Fibroblast of gingiva (primary cell): ENCODE data around the gene PMVK.
"Not testable (repeated sequence)": the region's sequence is repeated elsewhere in the genome, so short reads cannot be mapped to it uniquely, and the experiment has no call there.

Source experiments
- DNase-seq: peaks from one replicate; pipeline ENCODE4 v3.0.0-alpha.2; 2011; ENCODE audit warnings: low read depth

Gene PMVK

DNA sequence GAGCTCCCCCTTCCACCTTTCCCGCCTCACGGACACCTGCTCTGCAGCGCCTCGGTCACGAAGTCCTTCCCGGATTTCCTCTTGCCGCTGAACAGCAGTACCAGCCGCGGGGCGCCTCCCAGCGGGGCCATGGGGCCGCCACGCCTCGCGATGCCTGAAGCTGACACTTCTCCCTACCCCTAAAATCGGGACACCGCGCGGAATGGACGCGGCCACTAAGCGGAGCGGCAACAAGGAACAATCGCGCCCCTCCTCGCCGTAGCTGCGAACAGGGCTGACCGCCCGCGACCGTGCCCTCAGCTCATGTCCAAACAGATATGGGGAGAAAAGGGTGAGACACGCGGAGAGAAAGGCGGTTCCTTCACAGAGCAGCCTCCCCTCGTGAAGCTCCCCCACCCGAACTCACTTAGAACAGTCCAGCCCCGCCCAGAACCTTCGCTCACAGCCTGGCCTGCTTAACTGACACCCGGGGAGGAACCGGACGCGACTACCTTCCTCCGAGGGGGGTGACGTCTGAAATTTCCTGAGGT lies at the start of gene PMVK:
Gene PMVK (minus strand): TSS at position 165 of the 530 bp plus-strand sequence. CDS start 34 bp downstream, at position 131.
- DNase-seq = peak; percentile 96

DNA sequence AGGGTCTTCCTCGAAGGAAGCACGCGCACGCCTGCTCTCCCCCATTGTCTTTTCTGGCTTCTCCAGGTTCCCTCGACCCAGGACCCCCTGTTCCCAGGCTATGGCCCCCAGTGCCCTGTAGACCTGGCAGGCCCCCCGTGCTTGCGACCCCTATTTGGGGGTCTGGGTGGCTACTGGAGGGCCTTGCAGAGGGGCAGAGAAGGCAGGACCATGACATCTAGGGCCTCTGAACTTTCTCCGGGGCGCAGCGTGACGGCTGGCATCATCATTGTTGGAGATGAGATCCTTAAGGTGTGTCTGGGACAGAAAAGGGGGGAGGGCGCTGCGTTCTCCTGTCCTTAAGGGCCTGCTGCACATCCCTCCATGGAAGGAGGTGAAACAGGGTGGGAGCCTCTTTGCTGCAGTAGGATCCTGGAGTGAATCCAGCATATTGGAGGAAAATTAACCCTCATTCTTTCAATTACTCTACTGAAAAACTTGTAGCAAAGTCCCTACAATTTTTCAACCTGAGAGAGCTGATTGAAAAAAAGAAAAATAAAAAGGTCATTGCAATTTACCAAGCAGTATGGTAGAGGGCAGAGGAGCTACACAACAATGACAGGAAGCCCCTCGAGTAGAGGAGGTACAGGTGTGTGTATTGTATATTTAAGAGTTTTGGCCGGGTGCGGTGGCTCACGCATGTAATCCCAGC lies 47.4 kb upstream of the PMVK start:
- DNase-seq = no peak

DNA sequence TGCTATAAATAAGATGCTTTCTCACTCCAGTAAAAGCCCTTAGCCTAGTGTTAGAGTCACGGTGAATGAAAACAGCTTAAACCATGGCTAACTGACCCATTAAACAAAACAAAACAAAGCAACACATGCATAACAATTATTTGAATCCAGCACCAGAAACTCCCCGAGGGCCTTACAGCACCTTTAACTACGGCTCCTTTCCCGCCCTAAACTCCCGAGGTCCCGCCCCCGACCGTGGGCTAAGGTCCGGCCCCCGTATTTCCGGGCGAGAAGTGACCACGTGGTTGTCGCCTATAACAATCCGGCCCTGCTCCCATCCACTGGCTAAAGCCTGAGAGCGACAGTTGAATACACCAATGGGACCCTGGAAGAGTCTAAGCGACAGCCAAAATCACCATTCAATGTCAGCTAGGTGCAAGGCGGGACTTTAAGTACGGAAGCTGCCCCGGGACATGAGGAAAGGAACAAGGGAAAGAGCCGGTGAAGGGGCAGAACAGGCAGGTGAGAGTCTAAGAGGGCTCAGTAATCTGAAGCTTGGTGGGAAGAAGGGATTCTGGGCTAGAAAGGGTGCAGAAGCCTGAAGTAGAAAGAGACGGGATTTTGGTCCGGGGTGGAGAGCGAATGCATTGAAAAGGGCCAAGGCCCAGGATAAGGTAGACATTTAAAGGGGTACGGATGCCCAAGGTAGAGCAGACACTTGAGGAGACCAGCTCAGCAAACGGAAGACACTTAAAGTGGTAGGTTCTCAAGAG lies 46.6 kb upstream of the PMVK start, which contains the start of gene FLAD1:
Gene FLAD1 (plus strand): TSS at position 448 of the 752 bp plus-strand sequence. CDS start 351 bp downstream, outside the sequence.
- peak; percentile 100 for DNase-seq

DNA sequence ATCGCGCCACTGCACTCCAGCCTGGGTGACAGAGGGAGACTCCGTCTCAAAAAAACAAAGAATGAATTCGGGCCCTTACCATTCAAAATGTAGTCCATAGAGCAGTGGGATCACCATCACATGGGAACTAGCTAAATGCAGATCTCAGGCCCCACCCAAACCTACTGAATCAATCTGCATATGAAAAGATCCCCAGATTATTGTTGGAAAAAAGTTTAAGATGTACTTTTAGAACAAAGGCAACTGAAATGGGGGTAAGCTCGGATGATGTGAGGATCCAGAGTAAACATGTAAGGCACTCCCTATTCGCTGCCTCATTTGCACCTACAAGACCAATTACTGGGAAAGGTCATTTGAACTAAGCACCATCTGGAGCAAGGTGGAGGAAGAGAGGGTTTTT lies 45.8 kb upstream of the PMVK start:
- no peak for DNase-seq

DNA sequence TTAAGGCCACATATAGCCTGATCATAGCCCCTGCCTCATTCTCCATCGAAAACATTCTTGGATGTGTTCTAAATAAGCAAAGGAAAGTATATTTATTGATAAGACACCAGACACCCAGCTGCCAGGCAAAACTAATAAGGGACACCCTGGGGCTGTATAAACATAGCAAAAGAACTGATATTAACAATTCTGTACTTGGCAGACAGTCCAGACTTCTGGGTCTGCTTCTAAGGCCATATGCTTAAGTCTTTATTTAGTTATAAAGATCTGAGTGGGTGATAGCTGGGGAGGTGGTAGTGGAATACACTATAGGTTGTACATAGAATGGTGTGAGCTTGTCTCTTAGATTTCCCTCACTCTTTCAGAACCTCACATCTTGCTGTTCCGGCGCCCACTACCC lies 41.8 kb upstream of the PMVK start:
- no peak for DNase-seq

DNA sequence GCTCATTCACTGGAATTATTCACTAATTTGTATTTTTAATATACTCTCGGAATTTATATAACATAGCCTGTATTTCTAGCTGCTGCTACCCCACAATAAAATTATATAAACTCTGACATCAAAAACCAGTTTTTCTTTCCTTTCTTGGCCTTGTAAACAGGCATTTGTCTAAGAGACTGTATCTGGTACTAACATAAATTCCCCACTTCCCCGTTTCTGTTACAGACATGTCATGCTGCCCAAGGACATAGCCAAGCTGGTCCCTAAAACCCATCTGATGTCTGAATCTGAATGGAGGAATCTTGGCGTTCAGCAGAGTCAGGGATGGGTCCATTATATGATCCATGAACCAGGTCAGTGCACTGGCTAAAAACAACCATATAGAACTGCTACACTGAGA lies 41.2 kb upstream of the PMVK start:
- not testable (repeated sequence) for DNase-seq

DNA sequence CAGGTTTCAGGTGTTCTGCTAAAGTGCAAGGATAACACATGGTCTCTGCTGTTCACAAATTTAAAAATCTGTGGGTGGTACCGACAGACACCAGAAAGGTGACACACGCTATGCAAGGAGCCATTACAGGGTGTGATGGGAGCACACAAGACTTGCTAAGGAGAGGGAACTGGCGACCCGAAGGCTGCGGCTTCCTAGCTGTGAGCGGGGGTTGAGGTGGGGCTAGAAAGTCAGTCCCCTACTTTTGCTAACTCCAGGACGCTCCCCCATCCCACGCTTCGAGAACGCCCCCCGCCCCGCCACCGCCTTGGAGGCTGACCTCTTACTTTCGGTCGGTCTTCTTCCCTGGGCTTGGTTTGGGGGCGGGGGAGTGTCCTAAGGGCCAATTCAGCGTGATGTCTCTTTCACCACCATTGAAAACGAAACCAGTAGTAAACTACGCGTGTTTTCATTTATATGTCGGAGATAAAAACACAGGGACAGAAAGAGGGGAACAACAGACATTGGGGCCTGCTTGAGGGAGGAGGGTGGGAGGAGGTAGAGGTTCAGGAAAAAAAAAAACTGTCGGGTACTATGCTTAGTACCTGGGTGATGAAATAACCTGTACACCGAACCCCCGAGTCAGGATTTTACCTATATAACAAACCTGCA lies 39.0 kb upstream of the PMVK start:
- DNase-seq = peak; percentile 61

DNA sequence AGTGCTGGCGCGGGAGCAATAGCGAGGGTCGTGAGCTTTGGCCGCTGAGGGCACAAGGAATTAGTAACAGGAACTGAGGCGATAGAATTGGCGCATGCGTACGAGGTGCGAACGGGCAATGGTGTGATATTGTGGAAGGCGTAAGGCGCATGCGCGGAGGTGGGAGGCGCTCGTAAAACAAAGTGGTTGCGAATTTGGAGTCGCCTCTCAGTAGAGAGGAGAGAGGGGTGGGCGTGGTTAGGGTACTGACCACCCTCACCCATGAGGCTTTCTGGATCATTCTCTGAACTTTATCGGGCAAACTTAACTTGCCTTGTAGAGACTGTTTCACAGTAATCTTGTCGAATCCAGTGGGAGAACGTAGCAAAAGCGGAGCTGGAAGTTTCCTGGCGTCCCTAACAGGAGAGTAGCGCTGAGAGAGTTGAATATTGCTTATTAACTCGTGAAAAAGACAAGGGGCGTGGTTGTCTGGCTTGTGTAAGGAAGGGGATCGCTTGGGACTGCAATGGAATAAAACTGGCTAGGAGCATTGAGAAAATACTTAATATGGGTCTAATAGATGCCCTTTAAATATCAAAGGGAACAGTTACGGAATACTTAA lies 38.4 kb upstream of the PMVK start:
- peak; percentile 93 for DNase-seq

DNA sequence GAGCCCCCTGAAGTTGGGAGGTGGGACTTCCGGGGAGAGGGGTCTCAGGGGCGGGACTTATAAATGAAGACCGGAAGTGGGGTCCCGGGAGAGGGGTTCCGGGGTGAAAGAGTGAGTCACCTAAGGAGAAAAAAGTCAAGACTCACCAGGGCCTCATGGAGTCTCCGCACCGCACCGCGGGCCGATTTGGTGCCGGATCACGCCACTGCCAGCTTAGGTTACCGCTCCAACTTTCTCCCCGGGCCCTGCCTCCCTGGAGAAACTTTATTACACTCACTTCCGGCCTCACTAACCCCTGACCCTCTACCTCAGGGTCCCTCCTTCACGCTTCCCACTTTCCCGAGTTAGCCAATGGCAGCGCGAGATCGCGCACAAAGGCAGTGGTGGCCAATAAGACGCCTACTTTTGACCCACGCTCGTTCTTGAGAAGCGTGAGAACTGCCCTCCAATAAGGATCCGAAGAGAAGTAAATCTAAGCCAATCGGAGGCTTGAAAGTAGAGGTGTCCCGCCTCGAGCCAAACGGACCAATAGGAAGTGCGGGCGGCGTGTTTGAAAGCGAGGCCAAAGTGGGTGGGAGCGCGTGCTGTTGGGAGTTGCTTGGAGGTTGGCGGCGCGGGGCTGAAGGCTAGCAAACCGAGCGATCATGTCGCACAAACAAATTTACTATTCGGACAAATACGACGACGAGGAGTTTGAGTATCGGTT lies 37.7 kb upstream of the PMVK start, which contains the start of gene CKS1B:
Gene CKS1B (plus strand): TSS at position 580 of the 706 bp plus-strand sequence. CDS start 65 bp downstream, at position 645.
- DNase-seq = peak; percentile 100

DNA sequence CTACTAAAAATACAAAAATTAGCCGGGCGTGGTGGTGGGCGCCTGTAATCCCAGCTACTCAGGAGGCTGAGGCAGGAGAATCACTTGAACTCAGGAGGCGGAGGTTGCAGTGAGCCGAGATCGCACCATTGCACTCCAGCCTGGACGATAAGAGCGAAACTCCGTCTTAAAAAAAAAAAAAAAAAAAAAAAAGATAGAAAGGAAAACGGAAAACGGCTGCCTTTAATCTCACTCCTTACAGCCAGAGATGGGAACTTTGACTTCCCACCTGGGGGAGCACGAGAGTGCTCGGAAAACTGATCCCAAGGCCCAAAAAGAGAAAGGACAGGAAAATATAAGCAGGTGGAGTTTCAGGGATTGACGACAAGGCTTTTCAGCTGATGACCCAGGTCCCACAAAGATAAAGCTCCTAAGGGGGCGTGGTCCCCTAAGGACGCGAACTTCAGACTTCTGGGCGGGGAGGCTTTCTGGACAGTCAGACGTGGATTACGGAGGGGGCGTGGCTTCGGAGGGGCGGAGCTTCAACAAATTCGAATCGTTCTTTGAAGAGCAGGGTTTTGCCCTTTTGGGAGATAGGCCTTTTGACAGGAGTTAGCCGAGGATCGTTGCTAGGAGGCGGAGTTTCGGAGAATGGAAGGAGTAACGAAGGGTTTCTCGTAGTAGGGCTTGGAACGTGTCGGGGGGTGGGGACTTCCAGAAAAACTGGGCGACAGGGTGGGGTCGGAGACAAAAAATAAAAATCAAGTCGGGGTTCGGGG lies 37.0 kb upstream of the PMVK start:
- peak; percentile 97 for DNase-seq

DNA sequence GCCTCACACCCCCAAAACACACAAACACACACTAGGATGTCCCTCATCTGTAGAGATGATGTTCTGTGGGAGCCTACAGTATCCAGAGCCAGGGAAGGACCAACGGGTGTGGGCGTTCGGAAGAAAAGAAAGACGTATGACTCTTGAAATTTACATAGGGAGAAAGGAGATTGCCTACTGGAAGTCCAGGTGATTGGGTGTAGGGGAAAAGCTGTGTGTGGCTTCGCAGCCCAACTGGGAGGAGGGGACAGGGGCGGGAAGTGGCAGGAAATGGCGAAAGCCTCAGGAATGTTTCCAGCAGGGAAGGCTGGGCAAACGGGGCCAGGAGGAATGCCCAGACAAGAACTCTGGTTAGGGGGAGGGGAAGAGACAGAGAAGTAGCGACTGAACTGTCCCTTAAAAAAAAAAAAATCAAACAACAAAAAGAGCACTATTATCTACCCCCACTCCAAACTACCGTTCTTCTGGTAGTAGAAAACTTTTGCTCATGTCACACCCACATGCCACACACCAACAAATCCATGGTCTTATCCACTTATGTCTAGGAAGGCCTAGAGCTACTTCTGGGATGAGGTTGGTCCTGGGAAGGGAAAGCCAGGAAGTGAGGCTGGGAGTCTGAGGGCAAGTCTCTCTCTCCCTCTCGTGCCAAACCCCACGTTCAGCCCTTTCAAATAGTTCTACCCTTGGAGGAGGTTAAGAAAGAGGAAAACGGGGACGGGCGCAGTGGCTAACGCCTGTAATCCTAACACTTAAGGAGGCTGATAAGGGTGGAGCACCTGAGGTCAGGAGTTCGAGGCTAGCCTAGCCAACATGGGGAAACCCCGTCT lies 36.2 kb upstream of the PMVK start:
- DNase-seq = peak; percentile 97

DNA sequence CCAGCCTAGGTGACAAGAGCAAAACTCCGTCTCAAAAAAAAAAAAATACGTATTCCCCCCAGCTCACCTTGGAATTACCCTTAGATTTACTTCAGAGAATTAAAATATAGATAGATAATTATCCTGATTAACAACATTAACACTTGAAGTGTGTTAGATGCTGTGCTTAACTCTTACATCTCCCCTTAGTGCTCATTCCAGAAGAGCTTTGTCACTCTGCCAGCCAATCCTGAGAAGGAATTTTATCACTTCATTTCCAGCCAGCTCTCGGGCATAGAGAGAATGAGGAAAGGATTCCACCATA lies 35.6 kb upstream of the PMVK start:
- no peak for DNase-seq

DNA sequence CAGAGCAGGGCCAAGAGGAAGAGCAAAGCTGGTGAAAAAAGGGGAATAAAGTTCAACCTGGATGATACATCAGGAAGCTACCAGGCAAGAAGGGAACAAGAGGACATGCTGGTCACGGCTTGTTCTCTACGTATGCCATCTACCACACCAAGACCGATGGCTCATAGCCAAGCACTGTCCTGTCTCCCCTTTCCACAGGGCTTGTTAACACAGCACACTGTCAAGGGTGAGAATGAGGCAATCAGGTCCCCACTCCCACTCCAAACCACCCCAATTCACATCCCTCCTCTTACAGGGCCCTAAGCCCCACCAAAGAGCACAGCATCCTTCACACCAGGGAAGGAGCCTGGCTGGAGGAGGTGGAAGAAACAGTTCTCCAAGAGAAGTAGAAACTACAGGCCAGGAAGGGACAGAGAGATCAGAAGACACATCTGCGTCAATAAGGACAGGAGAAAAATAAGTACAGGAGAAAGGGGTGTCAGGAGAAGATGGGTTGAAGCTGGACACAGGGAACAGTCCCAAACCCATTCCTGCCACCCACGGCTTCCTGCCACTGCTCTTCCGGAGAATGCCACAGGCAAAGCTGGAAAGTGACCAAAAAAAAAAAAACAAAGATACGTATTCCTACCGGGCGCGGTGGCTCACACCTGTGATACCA lies 35.0 kb upstream of the PMVK start:
- no peak for DNase-seq

DNA sequence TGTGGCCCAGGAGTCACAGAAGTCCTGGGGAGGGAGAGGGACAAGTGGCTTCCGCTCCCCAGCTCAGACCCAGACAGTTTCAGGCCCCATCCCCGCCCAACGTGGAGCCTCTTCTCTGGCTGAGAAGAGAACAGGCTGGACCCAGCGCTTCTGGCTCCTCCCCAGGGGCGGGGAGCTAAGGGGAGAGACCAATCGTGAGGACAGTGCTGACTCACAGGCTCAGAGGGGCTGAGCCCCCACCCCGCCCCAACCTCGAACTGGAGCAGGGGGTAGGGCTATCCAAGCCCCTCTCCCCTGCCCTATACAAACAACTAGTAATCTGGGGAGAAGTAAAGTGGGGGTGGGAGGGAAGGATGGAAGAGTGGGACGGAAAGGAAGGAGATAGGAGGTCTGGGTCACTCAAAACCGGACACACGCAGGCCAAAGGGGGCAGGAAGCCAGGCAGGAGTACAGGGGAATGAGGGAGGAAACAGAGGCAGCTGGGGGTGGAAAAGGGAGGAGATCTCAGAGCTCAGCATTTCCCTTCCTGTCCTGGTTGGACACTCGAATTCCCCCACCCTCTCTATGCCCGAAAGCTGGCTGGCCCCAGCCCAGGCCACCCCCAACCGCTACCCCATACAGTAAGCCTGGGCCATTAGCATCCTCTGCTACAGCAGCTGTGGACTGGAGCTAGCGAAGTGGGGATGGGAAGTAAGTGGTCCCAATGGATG lies 34.3 kb upstream of the PMVK start, which contains the start of gene SHC1:
Gene SHC1 (minus strand): TSS at position 117 of the 710 bp plus-strand sequence. CDS start 221 bp downstream, outside the sequence.
- DNase-seq = peak; percentile 96

DNA sequence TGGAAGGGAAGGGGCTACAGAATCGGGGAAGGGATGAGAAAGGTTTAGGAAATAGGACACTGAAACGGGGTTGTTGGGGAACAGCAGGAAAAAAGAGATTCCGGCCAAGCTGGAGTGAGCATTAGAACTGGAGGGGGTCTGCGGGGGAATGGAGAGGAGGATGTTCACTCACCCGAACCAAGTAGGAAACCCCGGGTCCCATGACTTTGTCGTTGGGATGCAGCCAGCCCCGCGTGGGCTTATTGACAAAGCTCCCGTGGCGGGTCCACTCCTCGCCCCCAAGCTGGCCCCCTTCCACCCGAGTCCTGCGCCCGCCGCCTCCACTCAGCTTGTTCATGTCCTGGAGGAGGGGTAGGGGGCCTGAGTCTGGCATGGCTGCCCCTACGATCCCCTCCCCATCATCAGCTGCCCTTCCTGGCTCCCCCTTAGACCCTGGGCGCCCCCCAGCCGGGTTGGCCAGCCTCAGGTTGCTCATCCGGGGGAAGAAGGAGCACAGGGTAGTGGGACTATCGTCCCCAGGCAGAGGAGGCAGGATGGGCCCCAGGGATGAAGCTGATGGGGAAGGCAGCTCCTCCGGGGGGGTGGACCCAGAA lies 33.4 kb upstream of the PMVK start:
- no peak for DNase-seq

DNA sequence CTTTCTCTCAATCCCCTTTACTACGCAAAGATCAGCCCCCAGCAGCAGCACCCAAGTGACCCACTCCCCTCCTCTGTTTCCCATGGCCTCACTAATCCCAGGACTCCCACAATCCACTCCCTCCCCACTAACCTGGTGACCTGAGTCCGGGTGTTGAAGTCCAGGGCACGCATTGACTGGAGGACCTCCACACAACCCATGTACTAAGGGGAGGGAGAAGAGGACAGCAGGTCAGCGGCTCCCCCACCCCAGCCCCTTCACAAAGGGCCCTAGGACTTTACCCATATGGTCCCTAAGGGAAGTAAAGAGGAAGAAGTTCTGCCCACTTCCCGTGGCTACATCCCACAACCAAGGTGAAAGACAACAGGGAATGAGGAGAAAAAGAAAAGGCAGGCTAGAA lies 32.7 kb upstream of the PMVK start:
- DNase-seq = no peak

DNA sequence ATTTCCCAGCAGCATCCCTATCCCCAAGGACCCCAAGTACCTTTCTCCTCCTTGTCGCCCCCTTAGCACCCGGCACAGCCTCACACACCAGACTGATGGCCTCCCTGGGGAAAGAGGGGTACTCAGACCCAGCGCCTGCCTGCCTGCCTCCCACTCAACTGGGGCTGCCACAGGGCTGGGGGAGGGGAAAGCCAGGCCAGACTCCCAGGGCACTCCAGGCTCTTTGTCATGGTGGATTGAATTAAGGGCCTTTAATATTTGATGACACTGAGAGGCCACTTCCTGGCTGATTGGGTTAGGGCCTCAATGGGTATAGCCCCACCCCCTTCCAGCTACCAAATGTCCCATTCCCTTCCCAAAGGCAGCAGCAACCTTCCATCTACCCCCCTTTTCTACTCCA lies 32.2 kb upstream of the PMVK start:
- DNase-seq = no peak

DNA sequence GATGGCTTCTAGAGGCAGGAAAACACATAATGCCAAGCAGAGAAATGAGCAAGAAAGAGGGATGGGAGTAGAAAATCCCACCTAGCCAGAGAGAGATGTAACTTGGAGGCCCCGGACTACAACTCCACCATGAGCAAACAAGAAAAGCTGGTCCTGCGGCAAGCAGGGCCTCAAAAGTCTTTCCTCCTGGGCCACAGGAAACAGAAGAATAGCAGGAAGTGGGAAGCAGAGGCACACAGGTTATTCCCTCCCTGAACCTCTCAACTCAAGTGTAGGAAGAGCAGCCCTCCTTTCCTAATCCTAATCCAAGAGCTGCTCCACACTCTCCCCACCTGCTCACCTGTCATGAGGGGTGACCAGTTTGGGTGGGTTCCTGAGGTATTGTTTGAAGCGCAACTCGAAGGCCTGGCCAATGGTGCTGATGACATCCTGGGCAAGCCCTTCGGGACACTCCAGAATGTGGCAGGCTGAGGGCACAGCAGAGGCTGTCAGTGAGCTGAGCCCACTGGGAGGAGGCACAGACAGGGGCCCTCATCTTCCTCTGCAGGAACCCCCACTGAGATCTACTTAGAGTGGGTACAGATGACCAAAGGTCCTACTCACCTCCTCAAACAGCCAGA lies 30.9 kb upstream of the PMVK start:
- DNase-seq = no peak
